GM12875 (cell line): ENCODE data around the gene POGZ.

Experiments
- H3K4me3 ChIP-seq: one replicate; pipeline ENCODE4 v1.5.1; 2011; ENCODE audit warnings: low read depth, low read length, control low read depth
- TF ChIP-seq, protein P1 (sequence below): IDR thresholded peaks from 2 replicates; pipeline ENCODE4 v1.5.1; 2011; ENCODE audit warnings: low read depth, mild to moderate bottlenecking, control low read depth, inconsistent platforms, low read length, moderate library complexity, borderline replicate concordance; ENCODE audit not compliant: insufficient read depth

Gene POGZ

DNA sequence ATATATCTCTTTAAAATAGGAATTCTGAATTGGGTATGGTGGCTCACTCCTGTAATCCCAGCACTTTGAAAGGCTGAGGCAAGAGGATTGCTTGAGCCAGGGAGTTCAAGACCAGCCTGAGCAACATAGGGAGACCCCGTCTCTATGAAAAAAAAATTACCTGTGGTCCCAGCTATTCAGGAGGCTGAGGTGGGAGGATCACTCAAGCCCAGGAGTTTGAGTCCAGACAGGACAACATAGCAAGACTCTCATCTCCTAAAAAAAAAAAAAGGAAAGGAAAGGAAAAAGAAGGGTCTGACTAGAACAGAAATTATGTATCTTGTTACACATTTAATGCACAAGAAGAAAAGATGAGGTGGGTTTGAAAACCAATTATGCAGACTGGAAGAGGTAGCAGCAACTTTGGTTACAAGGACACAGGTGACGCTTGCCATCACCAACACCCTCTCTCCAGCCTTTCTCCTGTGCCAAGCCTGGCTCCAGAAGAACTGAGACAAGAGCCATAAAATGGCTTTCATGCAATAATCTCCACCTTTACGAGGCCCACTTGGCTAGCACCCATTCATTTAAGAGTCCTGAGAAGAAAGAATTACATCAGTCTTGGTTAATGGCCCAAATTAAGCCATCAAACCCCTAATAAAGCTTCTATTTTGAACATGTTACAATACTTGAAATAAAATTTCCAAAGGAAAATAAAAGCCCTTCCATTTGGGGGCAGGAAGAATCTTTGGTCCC, 82.0 kb downstream of the POGZ start:
- TF ChIP-seq, protein P1, sequence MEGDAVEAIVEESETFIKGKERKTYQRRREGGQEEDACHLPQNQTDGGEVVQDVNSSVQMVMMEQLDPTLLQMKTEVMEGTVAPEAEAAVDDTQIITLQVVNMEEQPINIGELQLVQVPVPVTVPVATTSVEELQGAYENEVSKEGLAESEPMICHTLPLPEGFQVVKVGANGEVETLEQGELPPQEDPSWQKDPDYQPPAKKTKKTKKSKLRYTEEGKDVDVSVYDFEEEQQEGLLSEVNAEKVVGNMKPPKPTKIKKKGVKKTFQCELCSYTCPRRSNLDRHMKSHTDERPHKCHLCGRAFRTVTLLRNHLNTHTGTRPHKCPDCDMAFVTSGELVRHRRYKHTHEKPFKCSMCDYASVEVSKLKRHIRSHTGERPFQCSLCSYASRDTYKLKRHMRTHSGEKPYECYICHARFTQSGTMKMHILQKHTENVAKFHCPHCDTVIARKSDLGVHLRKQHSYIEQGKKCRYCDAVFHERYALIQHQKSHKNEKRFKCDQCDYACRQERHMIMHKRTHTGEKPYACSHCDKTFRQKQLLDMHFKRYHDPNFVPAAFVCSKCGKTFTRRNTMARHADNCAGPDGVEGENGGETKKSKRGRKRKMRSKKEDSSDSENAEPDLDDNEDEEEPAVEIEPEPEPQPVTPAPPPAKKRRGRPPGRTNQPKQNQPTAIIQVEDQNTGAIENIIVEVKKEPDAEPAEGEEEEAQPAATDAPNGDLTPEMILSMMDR = no peak
- no peak overlapping the region for H3K4me3 ChIP-seq

DNA sequence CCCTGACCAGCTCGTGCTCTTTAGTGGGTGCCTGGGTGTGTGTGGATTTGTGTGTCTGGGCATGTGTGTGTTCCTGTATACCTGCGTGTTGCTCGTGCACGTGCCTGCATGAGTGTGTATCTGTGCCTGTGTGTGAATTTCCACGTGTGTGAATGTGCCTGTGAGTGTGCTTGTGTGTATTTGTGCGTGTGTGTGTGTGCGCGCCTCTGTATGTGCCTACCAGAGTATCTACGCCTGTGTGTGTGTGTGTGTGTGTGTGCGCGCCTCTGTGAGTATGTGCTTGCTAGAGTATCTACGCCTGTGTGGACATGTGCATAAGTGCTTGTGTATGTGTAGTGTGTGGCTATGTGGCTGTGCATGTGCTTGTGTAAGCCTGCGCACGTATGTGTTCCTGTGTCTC, 86.1 kb downstream of the POGZ start:
- H3K4me3 ChIP-seq = no peak overlapping the region
- TF ChIP-seq, protein P1 = no peak

DNA sequence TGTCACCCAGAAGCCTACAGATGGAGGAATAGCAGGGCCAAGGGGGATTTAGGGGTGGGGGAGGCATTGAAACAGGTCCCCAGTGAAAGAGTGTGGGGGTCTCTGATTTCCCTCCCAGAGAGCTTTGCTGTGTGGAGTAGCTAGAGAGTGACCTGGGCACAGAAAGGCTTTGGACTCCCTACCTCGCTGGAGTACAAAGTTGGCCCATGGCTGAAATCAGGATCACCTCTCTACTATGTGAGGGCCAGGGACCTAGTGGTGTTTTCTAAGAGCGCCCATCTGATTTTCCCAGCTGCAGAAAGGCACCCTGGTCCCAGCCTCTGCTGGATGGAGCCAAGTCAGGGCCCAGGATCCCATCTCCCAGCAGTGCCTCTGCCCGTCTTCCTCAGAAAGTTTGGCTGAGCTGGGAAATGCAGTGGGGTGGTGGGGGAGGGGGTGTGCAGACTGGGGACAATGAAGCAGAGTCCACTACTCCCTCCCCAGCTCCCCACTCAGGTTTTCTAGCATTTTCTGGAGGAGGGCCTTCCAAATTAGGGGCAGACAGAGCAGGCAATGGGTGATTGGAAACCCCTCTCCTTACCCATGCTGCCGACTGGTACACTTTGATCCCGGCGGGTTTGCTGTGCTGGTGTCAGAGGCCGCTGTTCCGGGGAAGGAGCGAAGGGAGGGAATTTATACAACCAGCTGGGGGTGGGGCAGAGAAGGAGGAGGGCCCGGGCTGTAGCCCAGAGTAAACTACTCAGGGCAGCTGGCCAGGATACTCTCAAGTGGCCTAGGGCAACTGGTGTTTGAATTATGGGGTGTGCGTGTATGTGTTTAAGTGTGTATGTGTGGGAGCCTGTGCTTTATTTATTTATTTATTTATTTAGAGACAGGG, 87.0 kb downstream of the POGZ start, which contains the start of gene SELENBP1:
TSS of gene SELENBP1 (minus strand) at position 648 of the 877 bp plus-strand sequence. CDS start at position 584, 64 bp downstream.
- TF ChIP-seq, protein P1 = no peak
- H3K4me3 ChIP-seq = no peak within 1 kb of the TSS

DNA sequence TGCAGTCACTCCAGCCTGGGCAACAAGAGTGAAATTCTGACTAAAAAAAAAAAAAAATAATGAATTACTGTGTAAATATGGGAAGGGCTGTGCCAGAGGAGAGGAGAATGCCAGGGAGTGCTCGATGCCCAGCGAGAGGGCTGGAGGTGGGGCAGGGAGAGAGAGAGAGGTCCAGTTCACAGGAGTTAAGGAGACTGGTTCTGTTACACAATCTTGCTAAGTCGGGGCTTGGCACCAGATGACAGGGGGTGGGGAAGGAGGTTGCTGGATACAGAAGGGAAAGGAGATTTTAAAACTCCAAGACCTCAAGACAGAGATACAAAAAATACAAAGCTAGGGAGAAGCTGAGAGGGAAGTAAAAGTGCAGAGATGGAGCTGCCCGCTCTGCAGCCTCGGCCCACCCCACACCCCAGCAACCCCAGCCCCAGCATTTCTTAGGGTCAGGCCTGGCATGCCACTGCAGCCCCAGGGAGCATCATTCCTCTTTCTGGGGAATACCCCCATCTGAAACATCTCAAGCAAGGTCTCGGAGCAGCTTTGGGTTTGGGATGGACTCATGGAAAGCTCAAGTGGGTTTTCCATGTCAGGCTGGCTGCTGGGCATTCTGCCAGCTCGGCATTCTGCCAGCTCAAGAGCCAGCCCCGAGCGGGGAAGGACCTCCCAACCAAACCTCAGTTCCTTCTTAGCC, 87.8 kb downstream of the POGZ start:
- TF ChIP-seq, protein P1 = no peak
- no peak overlapping the region for H3K4me3 ChIP-seq

DNA sequence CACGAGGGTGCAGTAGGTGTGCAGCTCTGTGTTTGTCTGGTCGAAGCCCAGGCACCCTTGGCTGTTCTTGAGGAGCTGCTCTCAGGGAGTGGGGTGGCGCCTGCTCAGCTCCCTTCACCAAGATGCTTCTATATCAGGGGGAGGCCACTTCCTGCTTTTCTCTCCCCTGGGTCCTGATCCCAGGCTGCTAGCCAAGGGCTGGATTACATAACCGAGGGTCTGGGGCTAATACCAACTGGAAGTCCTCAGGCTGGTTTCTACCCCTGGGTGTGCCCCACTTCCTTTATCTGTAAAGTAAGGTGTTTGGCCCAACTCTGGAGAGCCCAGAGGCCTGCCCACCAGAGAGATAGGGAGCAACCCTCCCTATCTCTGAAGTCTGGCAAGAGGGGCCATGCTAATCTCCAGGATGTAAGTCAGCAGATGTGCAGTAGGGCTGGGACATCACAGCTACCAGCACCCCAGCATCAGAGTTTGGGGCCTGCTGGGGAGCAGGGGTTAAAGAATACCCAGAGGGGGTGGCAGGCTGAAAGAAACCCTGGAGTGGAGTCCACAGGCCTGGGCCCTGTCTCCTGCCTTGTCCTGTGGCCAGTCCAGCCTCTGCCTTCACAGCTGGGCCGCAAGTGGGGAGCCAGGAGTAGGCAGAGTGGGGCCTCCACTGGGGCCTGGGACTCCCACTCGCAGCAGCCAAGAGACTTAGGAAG, 88.9 kb downstream of the POGZ start:
- TF ChIP-seq, protein P1 = no peak
- H3K4me3 ChIP-seq = no peak overlapping the region

DNA sequence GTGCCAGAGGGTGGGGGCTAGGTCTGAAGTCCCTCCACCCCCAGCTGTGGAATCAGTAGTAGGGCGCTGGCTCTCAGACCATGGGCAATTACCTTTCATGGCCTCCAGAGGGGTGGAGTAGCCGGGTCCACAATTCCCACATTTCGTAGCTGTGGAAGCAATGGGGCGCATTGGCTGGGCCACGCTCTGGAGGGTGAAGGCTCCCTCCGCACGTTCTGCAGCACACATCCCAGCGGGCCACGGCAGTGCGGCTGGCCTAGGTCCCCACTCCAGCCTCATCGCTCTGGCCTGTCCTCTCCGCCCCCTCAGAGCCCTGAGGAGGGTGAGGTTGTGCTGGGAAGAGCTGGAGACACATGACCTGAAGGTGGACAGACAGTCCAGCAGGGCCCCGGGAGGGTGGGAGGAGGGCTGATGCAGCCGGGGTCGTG, 89.7 kb downstream of the POGZ start:
- TF ChIP-seq, protein P1 = no peak
- no peak overlapping the region for H3K4me3 ChIP-seq
